Activated CD4-positive, alpha-beta T cell treated with anti-CD3 and anti-CD28 coated beads for 48 hours (primary cell): ENCODE data around the gene ACOXL.

ENCODE experiments used
- DNase-seq: peaks from one replicate; pipeline ENCODE4 v3.0.0-alpha.2; 2020

ACOXL gene

GRCh38 chr2:111094691-111095090 is 362.3 kb downstream of the ACOXL start:
- no peak for DNase-seq

- no peak for DNase-seq
Measured at GRCh38 chr2:111095434-111095833, 363.1 kb downstream of the ACOXL start.

- DNase-seq, result no peak
Measured at GRCh38 chr2:111099402-111099801, 367.0 kb downstream of the ACOXL start.

GRCh38 chr2:111100087-111100764 is 367.9 kb downstream of the ACOXL start:
- DNase-seq, result no peak

- DNase-seq, result peak; percentile 37
Measured at GRCh38 chr2:111100765-111101162, 368.4 kb downstream of the ACOXL start.

GRCh38 chr2:111101592-111101991 is 369.2 kb downstream of the ACOXL start:
- DNase-seq, result peak; percentile 42

- no peak for DNase-seq
Measured at GRCh38 chr2:111102216-111102615, 369.8 kb downstream of the ACOXL start.

GRCh38 chr2:111105926-111106325 is 373.6 kb downstream of the ACOXL start:
- DNase-seq, result no peak

GRCh38 chr2:111106706-111107105 is 374.3 kb downstream of the ACOXL start:
- DNase-seq, result peak; percentile 37

- no peak for DNase-seq
Measured at GRCh38 chr2:111108745-111109271, 376.4 kb downstream of the ACOXL start.

GRCh38 chr2:111111101-111111755 is 378.9 kb downstream of the ACOXL start:
- DNase-seq, result peak; percentile 47

GRCh38 chr2:111113838-111114237 is 381.5 kb downstream of the ACOXL start:
- no peak for DNase-seq

- DNase-seq, result peak; percentile 54
Measured at GRCh38 chr2:111116011-111116746, 383.8 kb downstream of the ACOXL start.

GRCh38 chr2:111116843-111117597 is 384.6 kb downstream of the ACOXL start:
- peak; percentile 83 for DNase-seq

GRCh38 chr2:111117598-111118480 is 385.5 kb downstream of the ACOXL start:
- DNase-seq, result peak; percentile 58

- DNase-seq, result no peak
Measured at GRCh38 chr2:111118481-111118980, 386.2 kb downstream of the ACOXL start.

GRCh38 chr2:111118981-111119821 is 386.8 kb downstream of the ACOXL start:
- DNase-seq, result peak; percentile 58

GRCh38 chr2:111119822-111120252 is 387.5 kb downstream of the ACOXL start:
- DNase-seq, result no peak

GRCh38 chr2:111120253-111121027 is 388.1 kb downstream of the ACOXL start, which contains the start of gene BCL2L11:
Gene BCL2L11 (plus strand): TSS chr2:111120914. CDS start chr2:111123746, 2,832 bp downstream.
- peak; percentile 92 for DNase-seq
